Gastrocnemius medialis (tissue), 4 donors: ENCODE measurements around the gene JAG1. TPM values are rescaled to one million over a fixed set of nuclear protein-coding genes. Genes with fewer than 3 reads are reported as not detected.

Experiments used
- ATAC-seq, 2 donors: fragments of 150-250 bp; one replicate each; pipeline ENCODE4 v1.9.1; 2016
- DNase-seq, 2 donors: peaks; one replicate each; pipeline ENCODE4 v3.0.0-alpha.2; 2019
- H3K27ac ChIP-seq, 4 donors: fragments of 200-600 bp; sonication (generic); 1 replicate in 1 of 4; 2 replicates in 3 of 4; pipeline ENCODE4 v1.5.1; 2016 to 2018; ENCODE audit warnings: mild to moderate bottlenecking in 2 of 4, moderate library complexity in 1 of 4
- H3K27me3 ChIP-seq, 3 donors: fragments of 200-600 bp; sonication (generic) in 2 of 3; 1 replicate in 1 of 3; 2 replicates in 2 of 3; pipeline versions ENCODE4 v1.5.1 to v1.6.0; 2016 to 2019; ENCODE audit warnings: mild to moderate bottlenecking in 1 of 3, moderate library complexity in 1 of 3
- H3K36me3 ChIP-seq, 2 donors: fragments of 200-600 bp; sonication (generic) in 1 of 2; one replicate each; pipeline ENCODE4 v1.5.1; 2017 to 2018
- H3K4me1 ChIP-seq, 2 donors: fragments of 200-600 bp; sonication (generic) in 1 of 2; one replicate each; pipeline ENCODE4 v1.5.1; 2016 to 2017; ENCODE audit warnings: mild to moderate bottlenecking in 2 of 2
- H3K4me3 ChIP-seq, 4 donors: fragments of 200-600 bp; sonication (generic) in 3 of 4; 1 replicate in 1 of 4; 2 replicates in 3 of 4; pipeline ENCODE4 v1.5.1; 2016 to 2019; ENCODE audit warnings: mild to moderate bottlenecking in 2 of 4
- H3K9me3 ChIP-seq, 3 donors: fragments of 200-600 bp; sonication (generic) in 2 of 3; 1 replicate in 1 of 3; 2 replicates in 2 of 3; pipeline ENCODE4 v1.5.1; 2016 to 2019
- POLR2A ChIP-seq, 2 donors: fragments of 450-650 bp; IDR thresholded peaks; one replicate each; pipeline ENCODE4 v1.6.1; 2017; ENCODE audit warnings: antibody characterized with exemption in 2 of 2, mild to moderate bottlenecking in 2 of 2, moderate library complexity in 2 of 2
- in situ Hi-C, 4 donors: fragments of 200-750 bp; cut with MboI; loops; one replicate each; pipeline versions ENCODE4 v1.15.0 to v1.8.0; 2017; ENCODE audit warnings: low sequenced_read_pairs in 4 of 4
- intact Hi-C: fragments of 100-400 bp; cut with DNase I; formaldehyde crosslinking; loops from one replicate; pipeline ENCODE4 v1.15.1; 2023; ENCODE audit warnings: low total_unique reads
- total RNA-seq, 4 donors: library from RNA; depleted of rRNA; stranded (reverse); fragments of >200 nt; gene quantifications; one replicate each; pipeline versions ENCODE4 v1.1.0 to v1.2.3, GENCODE V29; 2016
- TF ChIP-seq, protein P1 (sequence below), 5 experiments: fragments of 450-650 bp in 3 of 5; fragments of 200-600 bp in 2 of 5; sonication (generic) in 2 of 5; IDR thresholded peaks in 4 of 5; conservative IDR thresholded peaks in 1 of 5; 1 replicate in 4 of 5; 2 replicates in 1 of 5; pipeline ENCODE4 v1.5.1; 2016 to 2019; ENCODE audit warnings: antibody characterized with exemption in 5 of 5, mild to moderate bottlenecking in 3 of 5, moderate library complexity in 3 of 5

Gene JAG1
- total RNA-seq, 4 donors from 2014 or later, result 10.3 to 19.6 (median 13.2) TPM

DNA sequence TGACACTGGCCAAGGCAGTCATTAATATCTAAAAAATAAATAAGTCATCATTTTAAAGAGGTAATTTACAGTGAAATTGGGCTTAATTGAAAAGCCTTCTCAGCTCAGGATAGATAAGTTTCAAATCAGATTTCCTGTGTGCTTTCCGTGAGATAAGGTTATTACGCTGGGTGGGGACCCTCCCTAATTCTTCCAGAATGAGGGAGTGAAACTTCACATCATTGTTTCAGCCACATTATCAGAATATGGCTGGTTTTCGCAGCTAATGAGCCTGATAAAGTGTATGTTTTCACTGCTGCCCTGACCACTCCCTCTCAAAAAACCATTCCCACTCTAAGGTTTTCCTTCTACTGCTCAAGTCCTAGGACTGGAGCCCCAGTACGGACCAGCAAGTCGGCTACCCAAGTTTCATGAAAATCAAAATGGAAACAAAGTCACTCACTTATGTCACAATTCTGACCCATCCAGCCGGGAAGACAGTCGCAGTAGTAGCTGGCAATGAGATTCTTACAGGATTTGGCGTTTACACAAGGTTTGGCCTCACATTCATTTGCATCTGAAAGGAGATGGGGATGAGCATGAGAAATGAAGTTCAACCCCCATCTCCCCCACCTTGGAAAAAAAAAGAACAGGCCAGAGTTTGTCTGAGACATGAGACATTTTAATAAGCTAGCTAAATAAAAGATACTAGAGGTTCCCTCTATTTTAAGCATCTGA lies 24.6 kb downstream of the JAG1 start:
- in situ Hi-C loops, result no loop called here
- H3K4me1 ChIP-seq, result peaks cover 17 to 30% of the 10 kb centered on the region in 2 donors

DNA sequence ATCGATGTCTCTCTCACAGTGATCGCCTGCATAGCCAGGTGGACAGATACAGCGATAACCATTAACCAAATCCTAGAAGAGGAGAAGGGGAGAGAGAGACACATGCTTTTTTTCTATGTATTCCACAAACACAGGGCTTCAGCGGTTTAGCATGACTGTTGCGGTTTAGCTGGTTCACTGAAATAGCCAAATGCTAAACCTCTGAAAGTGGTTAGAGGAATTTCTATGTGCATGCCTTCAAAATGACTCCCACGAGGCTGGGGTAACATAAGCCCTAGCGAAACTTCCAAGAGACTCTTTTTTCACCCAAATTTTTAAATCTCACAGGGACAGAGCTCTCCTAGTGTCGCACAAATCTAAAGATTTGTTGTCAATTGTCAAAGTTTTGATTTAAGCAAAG lies 25.1 kb downstream of the JAG1 start:
- H3K4me1 ChIP-seq, result peaks cover 11 to 25% of the 10 kb centered on the region in 2 donors
- H3K27ac ChIP-seq, result peak overlapping the region in 3 of 4 donors; percentile 14 to 57 (median 26)
- H3K4me3 ChIP-seq, result no peak overlapping the region

More for the DNA sequence above, 24.6 kb downstream of the JAG1 start:
- H3K9me3 ChIP-seq, result no peaks in the 10 kb centered on the region
- H3K27me3 ChIP-seq, result no peaks in the 10 kb centered on the region
- intact Hi-C loops, result no loop called here
- H3K4me3 ChIP-seq, result no peak overlapping the region
- H3K36me3 ChIP-seq, result peaks cover 0 to 44% of the 10 kb centered on the region in 2 donors
- peak overlapping the region in 3 of 4 donors; percentile 26 to 67 (median 57) for H3K27ac ChIP-seq
- TF ChIP-seq, protein P1, sequence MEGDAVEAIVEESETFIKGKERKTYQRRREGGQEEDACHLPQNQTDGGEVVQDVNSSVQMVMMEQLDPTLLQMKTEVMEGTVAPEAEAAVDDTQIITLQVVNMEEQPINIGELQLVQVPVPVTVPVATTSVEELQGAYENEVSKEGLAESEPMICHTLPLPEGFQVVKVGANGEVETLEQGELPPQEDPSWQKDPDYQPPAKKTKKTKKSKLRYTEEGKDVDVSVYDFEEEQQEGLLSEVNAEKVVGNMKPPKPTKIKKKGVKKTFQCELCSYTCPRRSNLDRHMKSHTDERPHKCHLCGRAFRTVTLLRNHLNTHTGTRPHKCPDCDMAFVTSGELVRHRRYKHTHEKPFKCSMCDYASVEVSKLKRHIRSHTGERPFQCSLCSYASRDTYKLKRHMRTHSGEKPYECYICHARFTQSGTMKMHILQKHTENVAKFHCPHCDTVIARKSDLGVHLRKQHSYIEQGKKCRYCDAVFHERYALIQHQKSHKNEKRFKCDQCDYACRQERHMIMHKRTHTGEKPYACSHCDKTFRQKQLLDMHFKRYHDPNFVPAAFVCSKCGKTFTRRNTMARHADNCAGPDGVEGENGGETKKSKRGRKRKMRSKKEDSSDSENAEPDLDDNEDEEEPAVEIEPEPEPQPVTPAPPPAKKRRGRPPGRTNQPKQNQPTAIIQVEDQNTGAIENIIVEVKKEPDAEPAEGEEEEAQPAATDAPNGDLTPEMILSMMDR (IDR thresholded peaks at IDR 0.05 in 4 of 5, conservative IDR thresholded peaks at IDR 0.05 in 1 of 5), result no peak
- TF ChIP-seq POLR2A (IDR thresholded peaks at IDR 0.05), result no peak
- no peak for ATAC-seq
- DNase-seq, result no peak

DNA sequence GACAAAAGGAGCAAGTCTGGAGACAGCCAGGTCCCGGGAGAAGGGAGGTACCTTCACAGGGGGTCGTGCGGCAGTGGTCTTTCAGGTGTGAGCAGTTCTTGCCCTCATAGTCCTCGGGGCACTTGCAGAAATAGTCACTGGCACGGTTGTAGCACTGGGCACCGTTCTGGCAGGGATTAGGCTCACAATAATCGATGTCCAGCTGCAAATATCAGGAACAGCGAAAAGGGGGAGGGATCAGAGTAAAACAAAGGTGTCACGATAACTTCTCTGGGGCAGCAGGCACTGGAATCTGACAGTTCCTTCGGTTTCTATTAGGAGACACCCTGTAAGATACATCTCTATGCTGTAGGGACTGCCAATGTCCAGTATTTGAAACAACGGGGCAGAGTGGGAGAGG lies 25.9 kb downstream of the JAG1 start:
- TF ChIP-seq, protein P1 (IDR thresholded peaks at IDR 0.05 in 4 of 5, conservative IDR thresholded peaks at IDR 0.05 in 1 of 5), result no peak
- no peak for TF ChIP-seq POLR2A (IDR thresholded peaks at IDR 0.05)
- DNase-seq, result no peak
- ATAC-seq, result no peak
- intact Hi-C loops, result no loop called here
- Histone ChIP-seq H3K27me3 (no peaks in the 10 kb centered on the region), H3K4me3 (no peak overlapping the region), H3K36me3 (peaks cover 0 to 40% of the 10 kb centered on the region in 2 donors), H3K27ac (peak overlapping the region in 3 of 4 donors; percentile 31 to 41 (median 32)), H3K4me1 (peaks cover 6 to 20% of the 10 kb centered on the region in 2 donors), H3K9me3 (no peaks in the 10 kb centered on the region)
- in situ Hi-C loops, result no loop called here

More for the DNA sequence above, 25.1 kb downstream of the JAG1 start:
- Histone ChIP-seq H3K36me3 (peaks cover 0 to 40% of the 10 kb centered on the region in 2 donors), H3K27me3 (no peaks in the 10 kb centered on the region), H3K9me3 (no peaks in the 10 kb centered on the region)
- in situ Hi-C loops, result no loop called here
- intact Hi-C loops, result no loop called here
- TF ChIP-seq, protein P1 (IDR thresholded peaks at IDR 0.05 in 4 of 5, conservative IDR thresholded peaks at IDR 0.05 in 1 of 5), result no peak
- no peak for TF ChIP-seq POLR2A (IDR thresholded peaks at IDR 0.05)
- DNase-seq (no peak), ATAC-seq (no peak)

DNA sequence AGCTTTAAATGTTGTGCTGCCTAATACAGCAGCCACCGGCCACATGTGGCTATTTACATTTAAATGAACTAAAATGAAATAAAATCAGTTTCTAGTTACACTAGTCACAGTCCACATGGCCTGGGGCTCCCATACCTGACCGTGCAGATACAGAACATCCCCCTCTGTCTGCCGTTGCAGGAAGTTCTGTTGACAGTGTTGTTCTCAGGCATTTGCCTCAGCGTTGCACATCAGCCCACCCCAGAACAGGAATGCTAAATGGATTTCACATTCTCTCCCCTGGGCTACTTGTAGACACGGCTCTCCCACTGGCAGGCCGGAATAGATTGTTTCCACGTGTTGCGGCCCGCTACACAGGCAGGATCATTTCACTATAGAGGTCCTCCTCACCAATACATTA lies 26.3 kb downstream of the JAG1 start:
- intact Hi-C loops, result no loop called here
- Histone ChIP-seq H3K27ac (peak overlapping the region in 3 of 4 donors; percentile 32 to 41 (median 38)), H3K4me3 (no peak overlapping the region), H3K27me3 (no peaks in the 10 kb centered on the region), H3K4me1 (peaks cover 2 to 16% of the 10 kb centered on the region in 2 donors), H3K36me3 (peaks cover 0 to 42% of the 10 kb centered on the region in 2 donors), H3K9me3 (no peaks in the 10 kb centered on the region)
- ATAC-seq (no peak), DNase-seq (no peak)
- TF ChIP-seq, protein P1 (IDR thresholded peaks at IDR 0.05 in 4 of 5, conservative IDR thresholded peaks at IDR 0.05 in 1 of 5), result peak in 1 of 5 experiments; percentile 20
- no peak for TF ChIP-seq POLR2A (IDR thresholded peaks at IDR 0.05)
- in situ Hi-C loops, result no loop called here
